Measurements from ENCODE around the gene SPATA2L.

DNA sequence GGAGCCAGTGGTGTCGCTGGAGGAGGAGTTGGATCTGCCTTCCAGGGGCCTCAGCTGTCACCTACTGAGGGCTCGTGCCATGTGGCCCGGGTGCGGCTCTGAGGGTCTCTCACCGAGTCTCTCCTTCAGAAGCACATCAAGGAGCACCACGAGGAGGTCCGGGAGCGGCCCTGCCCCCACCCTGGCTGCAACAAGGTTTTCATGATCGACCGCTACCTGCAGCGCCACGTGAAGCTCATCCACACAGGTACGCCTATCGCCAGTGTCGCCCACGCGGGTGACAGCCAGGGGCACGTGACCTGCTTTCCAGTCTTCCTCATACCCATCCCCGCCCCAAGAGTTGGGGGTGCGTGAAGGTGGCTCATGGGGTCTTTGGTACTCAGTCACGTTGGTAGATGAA, 32.3 kb upstream of the SPATA2L start:
- no peak for TF ChIP-seq POLR2A (IDR thresholded peaks at IDR 0.05)
- TF ChIP-seq, protein P1, sequence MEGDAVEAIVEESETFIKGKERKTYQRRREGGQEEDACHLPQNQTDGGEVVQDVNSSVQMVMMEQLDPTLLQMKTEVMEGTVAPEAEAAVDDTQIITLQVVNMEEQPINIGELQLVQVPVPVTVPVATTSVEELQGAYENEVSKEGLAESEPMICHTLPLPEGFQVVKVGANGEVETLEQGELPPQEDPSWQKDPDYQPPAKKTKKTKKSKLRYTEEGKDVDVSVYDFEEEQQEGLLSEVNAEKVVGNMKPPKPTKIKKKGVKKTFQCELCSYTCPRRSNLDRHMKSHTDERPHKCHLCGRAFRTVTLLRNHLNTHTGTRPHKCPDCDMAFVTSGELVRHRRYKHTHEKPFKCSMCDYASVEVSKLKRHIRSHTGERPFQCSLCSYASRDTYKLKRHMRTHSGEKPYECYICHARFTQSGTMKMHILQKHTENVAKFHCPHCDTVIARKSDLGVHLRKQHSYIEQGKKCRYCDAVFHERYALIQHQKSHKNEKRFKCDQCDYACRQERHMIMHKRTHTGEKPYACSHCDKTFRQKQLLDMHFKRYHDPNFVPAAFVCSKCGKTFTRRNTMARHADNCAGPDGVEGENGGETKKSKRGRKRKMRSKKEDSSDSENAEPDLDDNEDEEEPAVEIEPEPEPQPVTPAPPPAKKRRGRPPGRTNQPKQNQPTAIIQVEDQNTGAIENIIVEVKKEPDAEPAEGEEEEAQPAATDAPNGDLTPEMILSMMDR (IDR thresholded peaks at IDR 0.05), result no peak

Data from vagina (tissue), 2 donors.